H1 (cell line): ENCODE results near the gene SLC13A4.

Experiments used
- CHD2 ChIP-seq: IDR thresholded peaks from 2 replicates; pipeline ENCODE4 v1.6.1; 2012; ENCODE audit warnings: low read length, improper control_type of control experiment
- CTCF ChIP-seq, 3 experiments: IDR thresholded peaks; 1 replicate in 2 of 3; 2 replicates in 1 of 3; pipeline versions ENCODE4 v1.5.1 to v1.6.1; 2011; ENCODE audit warnings: low read length in 3 of 3, mild to moderate bottlenecking in 3 of 3, inconsistent platforms in 2 of 3, low read depth in 1 of 3, moderate library complexity in 1 of 3; ENCODE audit not compliant: insufficient read depth in 1 of 3; ENCODE audit errors: control extremely low read depth in 1 of 3
- EZH2 ChIP-seq: fragments of 200-600 bp; sonication (generic); IDR thresholded peaks from 2 replicates; pipeline ENCODE4 v1.7.1; 2012; ENCODE audit warnings: low read depth, mild to moderate bottlenecking, moderate library complexity, low read length, inconsistent platforms; ENCODE audit not compliant: severe bottlenecking
- PHF8 ChIP-seq: fragments of 200-600 bp; sonication (generic); conservative IDR thresholded peaks from 2 replicates; pipeline ENCODE4 v1.7.1; 2012; ENCODE audit warnings: low read depth, mild to moderate bottlenecking, inconsistent platforms, low read length, moderate library complexity
- POLR2A ChIP-seq, 2 experiments: IDR thresholded peaks; 1 replicate in 1 of 2; 2 replicates in 1 of 2; pipeline ENCODE4 v1.6.1; 2011; ENCODE audit warnings: low read depth in 2 of 2, low read length in 2 of 2, mild to moderate bottlenecking in 2 of 2; ENCODE audit errors: control extremely low read depth in 1 of 2
- RAD21 ChIP-seq, 2 experiments: IDR thresholded peaks in 1 of 2; conservative IDR thresholded peaks in 1 of 2; 2 replicates each; pipeline ENCODE4 v1.6.1; 2011; ENCODE audit warnings: low read depth in 2 of 2, low read length in 2 of 2, improper control_type of control experiment in 1 of 2, inconsistent platforms in 1 of 2, mild to moderate bottlenecking in 1 of 2, moderate library complexity in 1 of 2
- RFX5 ChIP-seq: IDR thresholded peaks from 2 replicates; pipeline ENCODE4 v1.6.1; 2011; ENCODE audit warnings: low read depth, low read length, improper control_type of control experiment, borderline replicate concordance
- USF2 ChIP-seq: IDR thresholded peaks from 2 replicates; pipeline ENCODE4 v1.6.1; 2011; ENCODE audit warnings: low read length, improper control_type of control experiment

- no peak for TF ChIP-seq CTCF (IDR thresholded peaks at IDR 0.05; ENCODE audit: control extremely low read depth in 1 of 3, insufficient read depth in 1 of 3, low read depth in 1 of 3, low read length in 3 of 3)
- no peak for TF ChIP-seq POLR2A (IDR thresholded peaks at IDR 0.05; ENCODE audit: control extremely low read depth in 1 of 2, low read depth in 2 of 2, low read length in 2 of 2)
- TF ChIP-seq EZH2: no peak
- no peak for TF ChIP-seq PHF8
- no peak for TF ChIP-seq RFX5
- TF ChIP-seq RAD21 (IDR thresholded peaks at IDR 0.05 in 1 of 2, conservative IDR thresholded peaks at IDR 0.05 in 1 of 2; ENCODE audit: low read depth in 2 of 2, low read length in 2 of 2): no peak
- TF ChIP-seq USF2: no peak
- TF ChIP-seq CHD2: no peak
Observed at GRCh38 chr7:135753616-135754413, 25.8 kb upstream of the SLC13A4 start.
